HCT116 (cell line): ENCODE results near the gene UACA.

Source experiments
- CEBPB ChIP-seq: IDR thresholded peaks from 2 replicates; pipeline ENCODE4 v1.6.1; 2012; ENCODE audit warnings: low read depth
- EZH2 ChIP-seq: fragments of 200-600 bp; sonication (generic); IDR thresholded peaks from 2 replicates; pipeline ENCODE4 v1.6.1; 2017; ENCODE audit warnings: antibody characterized with exemption, mixed run types
- MAX ChIP-seq: IDR thresholded peaks from 2 replicates; pipeline ENCODE4 v1.6.1; 2012
- POLR2A ChIP-seq: IDR thresholded peaks from 2 replicates; pipeline ENCODE4 v1.7.0; 2011; ENCODE audit warnings: borderline replicate concordance; ENCODE audit not compliant: insufficient read depth, insufficient read length; ENCODE audit errors: extremely low read depth
- REST ChIP-seq: IDR thresholded peaks from 2 replicates; pipeline ENCODE4 v1.6.1; 2012; ENCODE audit warnings: low read depth
- SP1 ChIP-seq: IDR thresholded peaks from 2 replicates; pipeline ENCODE4 v1.6.1; 2012; ENCODE audit warnings: low read depth
- ZNF274 ChIP-seq: fragments of 200-500 bp; sonication (Bioruptor generic); IDR thresholded peaks from 2 replicates; pipeline ENCODE4 v1.6.1; 2014; ENCODE audit warnings: mild to moderate bottlenecking, low read depth, low read length, inconsistent platforms
- TF ChIP-seq, protein P1 (sequence below), 3 experiments: fragments of 200-600 bp in 1 of 3; sonication (generic) in 1 of 3; IDR thresholded peaks in 2 of 3; conservative IDR thresholded peaks in 1 of 3; 2 replicates each; pipeline ENCODE4 v1.5.1; 2012 to 2017; ENCODE audit warnings: low read depth in 2 of 3, low read length in 2 of 3, antibody characterized with exemption in 1 of 3, borderline replicate concordance in 1 of 3, control low read depth in 1 of 3, mild to moderate bottlenecking in 1 of 3, mixed read lengths in 1 of 3, mixed run types in 1 of 3, moderate library complexity in 1 of 3; ENCODE audit not compliant: insufficient read depth in 1 of 3

DNA sequence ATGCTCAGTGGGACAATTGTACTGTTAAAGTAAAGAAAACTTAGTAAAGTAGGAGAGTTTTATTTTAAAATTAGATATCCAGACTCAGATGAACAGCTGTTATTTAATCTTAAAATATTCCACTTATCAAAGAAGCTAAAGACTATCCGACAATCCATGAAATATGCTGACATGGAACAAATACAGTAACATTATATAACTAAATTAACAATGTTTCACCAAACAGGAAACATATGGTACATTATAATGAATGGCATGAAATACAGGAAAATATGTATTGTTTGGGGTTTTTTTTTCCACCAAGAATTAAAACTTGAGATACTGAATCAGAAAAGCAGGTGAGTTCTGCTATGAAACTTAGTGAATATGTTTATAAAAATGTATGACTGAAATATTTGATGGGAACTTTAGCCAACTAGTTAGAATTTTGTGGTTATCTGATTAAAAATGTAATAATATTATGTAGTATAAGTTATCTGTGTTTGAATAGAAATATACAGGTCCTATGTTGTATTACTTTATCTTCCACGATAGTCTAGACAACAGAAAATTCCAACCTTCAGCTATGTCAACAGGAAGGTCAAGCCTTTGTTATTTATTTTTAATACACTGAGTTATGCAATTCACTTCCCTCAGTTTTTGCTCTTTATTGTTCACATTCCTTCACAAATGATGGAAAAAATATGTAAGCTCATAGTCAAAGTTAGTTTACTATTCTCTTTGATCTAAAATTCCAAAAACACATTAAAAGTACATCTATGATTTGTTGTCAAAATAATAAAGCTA, 72.7 kb downstream of the UACA start:
- TF ChIP-seq POLR2A (no peak), CEBPB (no peak), REST (no peak), EZH2 (no peak), ZNF274 (no peak), SP1 (no peak), MAX (no peak)
- TF ChIP-seq, protein P1, sequence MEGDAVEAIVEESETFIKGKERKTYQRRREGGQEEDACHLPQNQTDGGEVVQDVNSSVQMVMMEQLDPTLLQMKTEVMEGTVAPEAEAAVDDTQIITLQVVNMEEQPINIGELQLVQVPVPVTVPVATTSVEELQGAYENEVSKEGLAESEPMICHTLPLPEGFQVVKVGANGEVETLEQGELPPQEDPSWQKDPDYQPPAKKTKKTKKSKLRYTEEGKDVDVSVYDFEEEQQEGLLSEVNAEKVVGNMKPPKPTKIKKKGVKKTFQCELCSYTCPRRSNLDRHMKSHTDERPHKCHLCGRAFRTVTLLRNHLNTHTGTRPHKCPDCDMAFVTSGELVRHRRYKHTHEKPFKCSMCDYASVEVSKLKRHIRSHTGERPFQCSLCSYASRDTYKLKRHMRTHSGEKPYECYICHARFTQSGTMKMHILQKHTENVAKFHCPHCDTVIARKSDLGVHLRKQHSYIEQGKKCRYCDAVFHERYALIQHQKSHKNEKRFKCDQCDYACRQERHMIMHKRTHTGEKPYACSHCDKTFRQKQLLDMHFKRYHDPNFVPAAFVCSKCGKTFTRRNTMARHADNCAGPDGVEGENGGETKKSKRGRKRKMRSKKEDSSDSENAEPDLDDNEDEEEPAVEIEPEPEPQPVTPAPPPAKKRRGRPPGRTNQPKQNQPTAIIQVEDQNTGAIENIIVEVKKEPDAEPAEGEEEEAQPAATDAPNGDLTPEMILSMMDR (IDR thresholded peaks at IDR 0.05 in 2 of 3, conservative IDR thresholded peaks at IDR 0.05 in 1 of 3; ENCODE audit: borderline replicate concordance in 1 of 3, insufficient read depth in 1 of 3, low read depth in 2 of 3, low read length in 2 of 3) = no peak
